Ovary (tissue), 3 donors: Measurements from ENCODE around the gene CAV1.

ENCODE experiments used
- CTCF ChIP-seq, 3 donors: fragments of 450-650 bp in 2 of 3; fragments of 200-600 bp in 1 of 3; IDR thresholded peaks; one replicate each; pipeline versions ENCODE4 v1.5.1 to v1.8.0; 2016 to 2022; ENCODE audit warnings: antibody characterized with exemption in 3 of 3, mild to moderate bottlenecking in 1 of 3
- EP300 ChIP-seq: sonication (generic); formaldehyde crosslinking; IDR thresholded peaks from one replicate; pipeline ENCODE4 v1.6.1; 2017; ENCODE audit warnings: antibody characterized with exemption
- donor health status: DM: no; HTN: no; CAD: no.

GRCh38 chr7:116522247-116522646, 2.6 kb upstream of the CAV1 start:
- no peak for TF ChIP-seq CTCF (IDR thresholded peaks at IDR 0.05)
- no peak for TF ChIP-seq EP300
